A549 (cell line): ENCODE measurements around the gene NID1.

ENCODE experiments used
- CTCF ChIP-seq: fragments of >200 bp; sonication (Bioruptor Twin); formaldehyde crosslinking; IDR thresholded peaks from 3 replicates; pipeline ENCODE4 v1.5.1; 2016
- PBX3 ChIP-seq: IDR thresholded peaks from 2 replicates; pipeline ENCODE4 v1.6.1; 2012
- POLR2A ChIP-seq: IDR thresholded peaks from 2 replicates; pipeline ENCODE4 v1.6.1; 2012; ENCODE audit warnings: mild to moderate bottlenecking, low read length
- REST ChIP-seq: fragments of 200-600 bp; sonication (generic); IDR thresholded peaks from 2 replicates; pipeline ENCODE4 v1.6.1; 2016; ENCODE audit warnings: antibody characterized with exemption, mild to moderate bottlenecking, moderate library complexity

- TF ChIP-seq REST (no peak), CTCF (peak; percentile 91), POLR2A (no peak), PBX3 (no peak)
These were observed 93.1 kb downstream of the NID1 start for GRCh38 chr1:235971571-235972310.
